CD1c-positive myeloid dendritic cell (primary cell): ENCODE measurements around the gene APOL5.
"Not testable (repeated sequence)": the region's sequence is repeated elsewhere in the genome, so short reads cannot be mapped to it uniquely, and the experiment has no call there.

Source experiments
- DNase-seq: peaks from one replicate; pipeline ENCODE4 v3.0.0-alpha.2; 2016; ENCODE audit errors: extremely low spot score

APOL5 gene

GRCh38 chr22:35708917-35709316 lies 8.8 kb upstream of the APOL5 start:
- no peak for DNase-seq

- no peak for DNase-seq
Measured at GRCh38 chr22:35711336-35711735, 6.3 kb upstream of the APOL5 start.

GRCh38 chr22:35712672-35713071 lies 5.0 kb upstream of the APOL5 start:
- no peak for DNase-seq

GRCh38 chr22:35719212-35719875 lies 1.7 kb downstream of the APOL5 start:
- DNase-seq = no peak

- DNase-seq = no peak
Measured at GRCh38 chr22:35721960-35722359, 4.3 kb downstream of the APOL5 start.

- no peak for DNase-seq
Measured at GRCh38 chr22:35725521-35725920, 7.8 kb downstream of the APOL5 start.

GRCh38 chr22:35726398-35726797 lies 8.7 kb downstream of the APOL5 start:
- no peak for DNase-seq

- DNase-seq = no peak
Measured at GRCh38 chr22:35726933-35727332, 9.3 kb downstream of the APOL5 start.

- DNase-seq = no peak
Measured at GRCh38 chr22:35727436-35727835, 9.8 kb downstream of the APOL5 start.

GRCh38 chr22:35728639-35729308 lies 11.1 kb downstream of the APOL5 start:
- DNase-seq = no peak

GRCh38 chr22:35729309-35729698 lies 11.6 kb downstream of the APOL5 start:
- DNase-seq = no peak

- no peak for DNase-seq
Measured at GRCh38 chr22:35731321-35731720, 13.6 kb downstream of the APOL5 start.

- no peak for DNase-seq
Measured at GRCh38 chr22:35732116-35732515, 14.4 kb downstream of the APOL5 start.

- no peak for DNase-seq
Measured at GRCh38 chr22:35733036-35733435, 15.4 kb downstream of the APOL5 start.

- DNase-seq = no peak
Measured at GRCh38 chr22:35733791-35734516, 16.3 kb downstream of the APOL5 start.

- no peak for DNase-seq
Measured at GRCh38 chr22:35734517-35734827, 16.8 kb downstream of the APOL5 start.

- no peak for DNase-seq
Measured at GRCh38 chr22:35735542-35735941, 17.9 kb downstream of the APOL5 start.

GRCh38 chr22:35736166-35736565 lies 18.5 kb downstream of the APOL5 start:
- no peak for DNase-seq

GRCh38 chr22:35736701-35737100 lies 19.0 kb downstream of the APOL5 start:
- DNase-seq = no peak

GRCh38 chr22:35737886-35738285 lies 20.2 kb downstream of the APOL5 start:
- not testable (repeated sequence) for DNase-seq

GRCh38 chr22:35739076-35739930 lies 21.6 kb downstream of the APOL5 start:
- no peak for DNase-seq

- no peak for DNase-seq
Measured at GRCh38 chr22:35739931-35740380, 22.3 kb downstream of the APOL5 start.
